GM12864 (cell line): Measurements from ENCODE around the gene FBXW4.
"Not testable (repeated sequence)": the region's sequence is repeated elsewhere in the genome, so short reads cannot be mapped to it uniquely, and the experiment has no call there.

Source experiments
- DNase-seq: peaks from one replicate; pipeline ENCODE4 v3.0.0-alpha.2; 2011; ENCODE audit warnings: low read depth
- H3K4me3 ChIP-seq: 2 replicates; pipeline ENCODE4 v1.5.1; 2011; ENCODE audit warnings: mild to moderate bottlenecking, low read depth, low read length, control low read depth
- TF ChIP-seq, protein P1 (sequence below): IDR thresholded peaks from 2 replicates; pipeline ENCODE4 v1.5.1; 2011; ENCODE audit warnings: low read depth, mild to moderate bottlenecking, moderate library complexity, low read length, control low read depth, inconsistent platforms; ENCODE audit errors: missing control alignments

The FBXW4 gene

DNA sequence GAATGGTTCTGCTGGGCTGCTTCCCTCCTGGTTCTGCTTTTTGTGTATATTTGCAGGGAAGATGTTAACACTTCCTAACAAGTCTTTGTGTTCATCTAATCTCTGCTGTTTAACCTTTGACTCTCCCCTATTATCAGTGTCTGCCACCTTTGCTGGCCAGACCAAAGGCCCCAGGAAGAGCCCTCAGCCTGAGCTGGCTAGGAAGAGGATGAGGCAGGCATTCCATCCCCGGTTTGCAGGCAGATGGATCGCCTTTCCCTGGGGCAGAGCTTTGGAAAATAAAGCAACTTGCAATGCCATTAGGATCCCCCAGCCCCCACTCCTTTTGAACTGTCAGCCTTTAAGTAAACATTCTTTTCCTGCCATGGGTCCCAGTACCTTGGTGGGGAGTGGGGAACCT is 87.8 kb downstream of the FBXW4 start:
- H3K4me3 ChIP-seq = no peak overlapping the region
- TF ChIP-seq, protein P1, sequence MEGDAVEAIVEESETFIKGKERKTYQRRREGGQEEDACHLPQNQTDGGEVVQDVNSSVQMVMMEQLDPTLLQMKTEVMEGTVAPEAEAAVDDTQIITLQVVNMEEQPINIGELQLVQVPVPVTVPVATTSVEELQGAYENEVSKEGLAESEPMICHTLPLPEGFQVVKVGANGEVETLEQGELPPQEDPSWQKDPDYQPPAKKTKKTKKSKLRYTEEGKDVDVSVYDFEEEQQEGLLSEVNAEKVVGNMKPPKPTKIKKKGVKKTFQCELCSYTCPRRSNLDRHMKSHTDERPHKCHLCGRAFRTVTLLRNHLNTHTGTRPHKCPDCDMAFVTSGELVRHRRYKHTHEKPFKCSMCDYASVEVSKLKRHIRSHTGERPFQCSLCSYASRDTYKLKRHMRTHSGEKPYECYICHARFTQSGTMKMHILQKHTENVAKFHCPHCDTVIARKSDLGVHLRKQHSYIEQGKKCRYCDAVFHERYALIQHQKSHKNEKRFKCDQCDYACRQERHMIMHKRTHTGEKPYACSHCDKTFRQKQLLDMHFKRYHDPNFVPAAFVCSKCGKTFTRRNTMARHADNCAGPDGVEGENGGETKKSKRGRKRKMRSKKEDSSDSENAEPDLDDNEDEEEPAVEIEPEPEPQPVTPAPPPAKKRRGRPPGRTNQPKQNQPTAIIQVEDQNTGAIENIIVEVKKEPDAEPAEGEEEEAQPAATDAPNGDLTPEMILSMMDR = no peak
- no peak for DNase-seq

DNA sequence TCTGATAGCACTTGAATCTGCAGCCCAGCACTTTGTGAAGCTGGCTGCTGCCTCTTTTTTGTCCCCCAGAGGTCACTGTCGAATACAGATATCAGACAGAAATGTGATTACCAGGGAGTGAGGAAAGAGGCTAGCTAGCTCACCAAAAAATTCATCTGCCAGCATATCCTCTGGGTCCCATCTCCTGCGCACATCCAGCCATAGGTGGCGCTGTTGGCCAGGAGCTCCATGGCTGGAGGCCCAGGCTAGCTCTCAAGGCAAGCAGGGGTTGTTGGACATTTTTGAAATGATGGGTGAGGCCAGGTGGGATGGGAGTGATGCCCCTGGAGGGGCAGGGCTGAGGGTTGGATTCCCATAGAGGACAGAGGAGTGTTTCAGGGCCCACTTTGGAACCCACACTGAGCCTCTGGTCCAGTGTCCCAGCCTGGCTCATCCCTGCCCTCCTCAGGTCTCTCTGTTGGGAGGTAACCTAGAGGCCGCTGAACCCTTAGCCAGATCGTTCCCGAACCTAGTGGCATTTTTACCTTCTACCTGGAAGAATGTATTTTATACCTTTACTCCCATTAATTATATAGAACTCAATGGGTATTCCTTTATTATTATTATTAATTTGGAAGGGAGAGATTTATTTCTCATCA is 92.1 kb downstream of the FBXW4 start:
- H3K4me3 ChIP-seq = no peak overlapping the region
- DNase-seq = peak; percentile 31
- TF ChIP-seq, protein P1 = peak; percentile 93

DNA sequence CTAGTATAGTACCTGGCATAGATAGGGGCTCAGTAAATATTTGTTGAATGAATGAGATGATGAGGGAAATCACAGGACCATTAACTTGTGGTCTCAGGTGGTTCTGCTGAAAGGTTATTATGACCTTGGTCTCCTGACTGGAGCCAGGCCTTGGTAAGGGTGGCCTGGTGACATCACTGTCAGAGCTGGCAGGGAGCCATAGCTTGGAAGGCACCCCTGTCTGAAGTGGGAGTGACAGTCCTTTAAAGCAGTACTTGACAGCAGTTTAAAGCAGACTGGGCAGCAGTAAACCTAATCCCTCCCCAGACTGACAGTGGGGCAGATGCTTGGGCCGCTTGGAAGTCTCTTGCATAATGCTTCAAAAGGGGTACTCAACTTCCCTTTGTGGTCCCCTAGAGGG is 93.4 kb downstream of the FBXW4 start:
- no peak for DNase-seq
- TF ChIP-seq, protein P1 = no peak
- no peak overlapping the region for H3K4me3 ChIP-seq

DNA sequence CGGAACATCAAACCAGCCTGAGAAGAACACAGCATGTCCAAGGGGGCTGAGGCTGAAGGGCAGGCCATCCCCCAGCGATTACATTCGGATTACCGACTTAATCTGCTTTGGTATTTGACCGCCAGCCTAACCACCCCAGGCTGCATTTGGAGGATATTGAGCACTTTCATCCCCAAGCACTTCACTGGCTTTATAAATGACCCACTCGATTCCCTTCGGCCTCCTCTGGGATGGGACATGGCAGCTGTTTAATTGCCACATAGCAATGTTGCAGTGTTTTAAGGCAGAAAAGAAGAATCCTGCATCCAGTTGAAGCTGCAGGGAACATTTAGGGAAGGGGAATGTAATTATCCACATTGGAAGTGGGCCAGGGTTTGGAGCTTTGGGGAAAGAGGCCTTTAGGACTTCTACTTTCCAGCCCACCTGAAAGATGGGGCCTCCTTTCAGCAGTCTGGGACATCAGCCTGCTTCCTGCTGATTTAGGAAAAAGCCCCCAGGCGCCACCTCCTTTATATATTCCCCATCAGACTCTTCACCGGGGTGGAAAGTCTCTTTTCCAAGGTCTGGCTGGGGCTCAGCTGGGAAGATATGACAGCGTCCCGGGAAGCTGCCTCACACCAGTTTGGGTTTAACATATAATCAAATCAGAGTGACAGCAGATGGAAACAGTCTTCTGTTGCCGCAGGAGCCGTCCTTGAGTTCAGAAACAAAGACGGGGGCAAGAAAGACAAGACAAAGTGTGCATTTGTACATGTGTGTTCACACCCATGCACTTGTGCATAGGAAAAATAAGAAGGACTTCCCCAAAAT is 97.7 kb downstream of the FBXW4 start:
- TF ChIP-seq, protein P1 = no peak
- no peak for DNase-seq
- H3K4me3 ChIP-seq = no peak overlapping the region

DNA sequence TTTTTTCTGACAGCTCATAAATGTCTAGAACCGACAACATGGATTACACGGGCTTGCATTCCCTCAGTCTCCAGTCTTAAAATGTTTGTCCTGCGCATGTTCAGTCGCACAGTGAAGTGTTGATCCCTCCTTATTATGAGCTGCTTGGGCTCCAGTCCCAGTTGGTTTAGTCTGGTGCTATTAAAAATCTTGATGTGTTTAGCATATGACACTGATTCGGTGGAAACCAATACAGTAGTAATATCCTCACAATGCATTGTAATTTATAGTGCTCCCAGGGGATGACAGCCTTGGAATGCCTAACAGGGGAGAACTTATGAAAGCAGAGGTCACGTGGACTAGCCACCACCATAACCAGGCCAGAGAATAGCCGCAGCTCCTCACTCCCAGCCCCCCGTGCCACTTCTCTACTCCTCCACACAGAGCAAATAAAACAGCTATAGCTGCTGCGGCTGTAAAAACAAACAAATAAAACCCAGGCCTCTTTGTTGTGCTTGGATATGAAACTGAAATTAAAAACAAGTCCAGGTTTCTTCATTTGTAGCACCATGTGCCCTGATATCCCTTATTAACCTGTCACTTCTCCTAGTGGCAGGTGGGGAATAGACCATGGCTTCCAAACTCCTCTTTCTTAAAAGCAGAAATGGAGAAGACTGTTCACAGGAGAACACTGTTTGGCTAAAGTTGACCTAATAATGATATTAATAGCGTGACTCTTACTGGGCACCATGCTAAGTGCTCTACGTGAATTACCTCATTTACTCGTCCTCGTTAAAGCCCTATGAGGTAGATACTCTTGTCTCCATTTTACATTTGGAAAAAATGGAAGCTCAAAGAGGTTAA is 99.2 kb downstream of the FBXW4 start:
- no peak overlapping the region for H3K4me3 ChIP-seq
- TF ChIP-seq, protein P1 = no peak
- DNase-seq = no peak

DNA sequence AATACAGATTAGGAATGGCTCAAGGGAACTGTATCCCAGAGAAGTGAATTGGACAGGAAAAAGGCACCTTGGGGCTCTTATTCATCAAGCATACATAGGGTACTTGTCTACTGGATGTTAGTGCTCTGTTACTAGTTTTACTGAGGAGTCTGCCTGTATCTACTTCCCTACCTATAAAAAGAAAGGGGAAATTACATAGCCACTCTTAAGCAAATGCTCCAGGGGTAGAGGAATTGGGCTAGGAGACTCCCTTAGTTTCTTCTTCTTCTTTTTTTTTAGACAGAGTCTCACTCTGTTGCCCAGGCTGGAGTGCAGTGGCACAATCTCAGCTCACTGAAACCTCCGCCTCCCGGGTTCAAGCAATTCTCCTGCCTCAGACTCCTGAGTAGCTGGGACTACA is 101.6 kb downstream of the FBXW4 start:
- not testable (repeated sequence) for H3K4me3 ChIP-seq, DNase-seq

DNA sequence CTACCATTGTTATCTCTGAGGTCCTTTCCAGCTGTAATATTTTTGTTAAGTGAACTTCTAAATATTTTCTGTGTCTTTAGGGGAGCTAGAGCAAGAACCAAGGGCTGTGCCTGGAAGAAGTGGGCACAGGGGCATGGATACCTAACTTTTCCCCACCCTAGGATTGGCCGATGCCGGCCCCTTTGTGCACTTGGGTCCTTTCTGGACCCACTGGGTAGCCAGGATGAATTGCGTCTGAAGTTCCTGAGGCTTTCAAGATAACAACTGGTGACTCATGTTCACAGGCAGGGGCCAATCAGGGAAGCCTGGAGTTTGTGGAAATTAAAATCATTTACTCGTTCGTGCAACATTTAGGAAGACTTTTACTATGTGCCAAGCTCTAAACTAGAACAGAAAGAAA is 106.1 kb downstream of the FBXW4 start:
- no peak for DNase-seq
- TF ChIP-seq, protein P1 = no peak
- peak overlapping the region; percentile 77 for H3K4me3 ChIP-seq
